Peyer's patch (tissue), 4 donors: Measurements from ENCODE around the gene NOL6. TPM values are rescaled to one million over a fixed set of nuclear protein-coding genes. Genes with fewer than 3 reads are reported as not detected.

Experiments used
- DNase-seq, 3 donors: peaks; one replicate each; pipeline ENCODE4 v3.0.0-alpha.2; 2017 to 2019
- H3K27ac ChIP-seq, 4 donors: fragments of 200-600 bp; sonication (generic); one replicate each; pipeline ENCODE4 v1.5.1; 2016 to 2019
- H3K27me3 ChIP-seq, 2 donors: fragments of 200-600 bp; sonication (generic); one replicate each; pipeline ENCODE4 v1.5.1; 2019
- H3K36me3 ChIP-seq, 3 donors: fragments of 200-600 bp; sonication (generic); one replicate each; pipeline ENCODE4 v1.5.1; 2016 to 2019
- H3K4me1 ChIP-seq, 4 donors: fragments of 200-600 bp; sonication (generic); one replicate each; pipeline ENCODE4 v1.5.1; 2016 to 2019
- H3K4me3 ChIP-seq, 4 donors: fragments of 200-600 bp; sonication (generic); 1 replicate in 3 of 4; 2 replicates in 1 of 4; pipeline ENCODE4 v1.5.1; 2016 to 2019; ENCODE audit warnings: mild to moderate bottlenecking in 1 of 4
- H3K9me3 ChIP-seq, 4 donors: fragments of 200-600 bp; sonication (generic); one replicate each; pipeline ENCODE4 v1.5.1; 2016 to 2019; ENCODE audit warnings: mild to moderate bottlenecking in 1 of 4
- CTCF ChIP-seq, 6 experiments: fragments of 450-650 bp in 4 of 6; fragments of 200-600 bp in 2 of 6; sonication (generic) in 1 of 6; IDR thresholded peaks; one replicate each; pipeline ENCODE4 v1.5.1; 2017 to 2019; ENCODE audit warnings: antibody characterized with exemption in 6 of 6, mild to moderate bottlenecking in 3 of 6, moderate library complexity in 1 of 6
- POLR2A ChIP-seq, 2 donors: fragments of 450-650 bp; IDR thresholded peaks; one replicate each; pipeline ENCODE4 v1.5.1; 2017; ENCODE audit warnings: antibody characterized with exemption in 2 of 2, mild to moderate bottlenecking in 2 of 2, moderate library complexity in 2 of 2
- total RNA-seq, 4 donors: library from RNA; depleted of rRNA; stranded (reverse); fragments of >200 nt; gene quantifications; one replicate each; pipeline ENCODE4 v1.1.0, GENCODE V29; 2016

NOL6 gene
- total RNA-seq, 4 donors from 2014 or later = 14.5 to 26.4 (median 18.4) TPM

- Histone ChIP-seq H3K9me3 (no peaks in the 10 kb centered on the region), H3K27me3 (no peaks in the 10 kb centered on the region), H3K4me1 (peaks cover 0 to 8% (median 4%) of the 10 kb centered on the region in 4 donors), H3K36me3 (peaks cover 0 to 94% (median 0%) of the 10 kb centered on the region in 3 donors), H3K4me3 (no peak overlapping the region), H3K27ac (no peak overlapping the region)
- DNase-seq = peak in 2 of 3 donors; percentile 34 to 36
- no peak for TF ChIP-seq POLR2A (IDR thresholded peaks at IDR 0.05)
These were observed 6.2 kb downstream of the NOL6 start for GRCh38 chr9:33467526-33467925.

- Histone ChIP-seq H3K4me1 (peaks cover 0 to under 1% (median 0%) of the 10 kb centered on the region in 4 donors), H3K27me3 (no peaks in the 10 kb centered on the region), H3K27ac (no peak overlapping the region), H3K4me3 (no peak overlapping the region), H3K9me3 (no peaks in the 10 kb centered on the region), H3K36me3 (peaks cover 0 to 98% (median 0%) of the 10 kb centered on the region in 3 donors)
- TF ChIP-seq CTCF (IDR thresholded peaks at IDR 0.05) = peak; percentile 78 to 97 (median 94)
- no peak for TF ChIP-seq POLR2A (IDR thresholded peaks at IDR 0.05)
- peak; percentile 59 to 89 (median 87) for DNase-seq
These were observed 6.9 kb downstream of the NOL6 start for GRCh38 chr9:33466565-33467495.

- Histone ChIP-seq H3K9me3 (no peaks in the 10 kb centered on the region), H3K27me3 (no peaks in the 10 kb centered on the region), H3K4me1 (no peaks in the 10 kb centered on the region), H3K27ac (no peak overlapping the region), H3K4me3 (no peak overlapping the region), H3K36me3 (peaks cover 0 to 90% (median 0%) of the 10 kb centered on the region in 3 donors)
- peak in 2 of 3 donors; percentile 32 to 42 for DNase-seq
- TF ChIP-seq CTCF (IDR thresholded peaks at IDR 0.05) (no peak), POLR2A (IDR thresholded peaks at IDR 0.05) (no peak)
These were observed 7.8 kb downstream of the NOL6 start for GRCh38 chr9:33465596-33466564.

- H3K4me3 ChIP-seq = no peak overlapping the region
- no peaks in the 10 kb centered on the region for H3K4me1 ChIP-seq
- H3K9me3 ChIP-seq = no peaks in the 10 kb centered on the region
- no peak for DNase-seq
- no peaks in the 10 kb centered on the region for H3K27me3 ChIP-seq
- H3K27ac ChIP-seq = no peak overlapping the region
- H3K36me3 ChIP-seq = peaks cover 0 to 82% (median 0%) of the 10 kb centered on the region in 3 donors
- TF ChIP-seq POLR2A (IDR thresholded peaks at IDR 0.05) (no peak), CTCF (IDR thresholded peaks at IDR 0.05) (no peak)
These were observed 8.6 kb downstream of the NOL6 start for GRCh38 chr9:33465096-33465495.

GRCh38 chr9:33464045-33464636 is 9.6 kb downstream of the NOL6 start:
- Histone ChIP-seq H3K9me3 (no peaks in the 10 kb centered on the region), H3K27me3 (no peaks in the 10 kb centered on the region), H3K36me3 (peaks cover 0 to 73% (median 0%) of the 10 kb centered on the region in 3 donors), H3K4me1 (peaks cover 0 to 3% (median 0%) of the 10 kb centered on the region in 4 donors), H3K27ac (no peak overlapping the region), H3K4me3 (no peak overlapping the region)
- peak in 1 of 3 donors; percentile 34 for DNase-seq
- TF ChIP-seq POLR2A (IDR thresholded peaks at IDR 0.05) (no peak), CTCF (IDR thresholded peaks at IDR 0.05) (no peak)
